ENCODE results near the gene KRTAP5-1.
"Not testable (repeated sequence)": the region's sequence is repeated elsewhere in the genome, so short reads cannot be mapped to it uniquely, and the experiment has no call there.

- not testable (repeated sequence) for TF ChIP-seq ELK1 (IDR thresholded peaks at IDR 0.05; ENCODE audit: low read depth, low read length); CBX2 (IDR thresholded peaks at IDR 0.05; ENCODE audit: borderline replicate concordance, low read depth)
Measured at GRCh38 chr11:1598406-1598805, 13.3 kb upstream of the KRTAP5-1 start.

All from A549 (cell line).